Measurements from ENCODE around the gene PEX11G. TPM values are rescaled to one million over a fixed set of nuclear protein-coding genes. Genes with fewer than 3 reads are reported as not detected.
A peak's percentile ranks its signal among the peaks of the same experiment; 100 is the strongest.

PEX11G gene
- total RNA-seq, 1 experiment from 2014 or later, result 0.36 TPM

DNA sequence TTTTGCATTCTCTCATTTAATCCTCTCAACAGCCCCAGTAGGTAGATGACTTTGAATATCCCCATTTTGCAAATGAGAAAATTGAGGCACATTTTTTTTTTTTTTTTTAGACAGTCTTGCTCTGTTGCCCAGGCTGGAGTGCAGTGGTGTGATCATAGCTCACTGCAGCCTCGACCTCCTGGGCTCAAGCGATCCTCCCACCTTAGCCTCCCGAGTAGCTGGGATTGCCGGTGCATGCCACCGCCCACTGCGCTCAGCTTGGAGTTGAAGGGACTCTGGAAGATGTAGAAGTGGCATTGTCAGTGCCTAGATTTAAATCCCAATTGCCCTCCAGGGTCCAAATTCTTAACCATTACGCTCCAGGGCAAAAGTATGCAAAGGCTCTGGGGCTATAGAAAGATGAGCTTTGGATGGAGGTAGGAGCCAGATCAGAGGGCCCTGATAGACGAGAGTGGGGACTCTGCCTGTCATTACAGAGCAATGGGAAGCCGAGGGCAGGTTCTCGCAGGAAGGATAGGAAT lies 32.8 kb upstream of the PEX11G start:
- DNase-seq (ENCODE audit: low read depth), result no peak

DNA sequence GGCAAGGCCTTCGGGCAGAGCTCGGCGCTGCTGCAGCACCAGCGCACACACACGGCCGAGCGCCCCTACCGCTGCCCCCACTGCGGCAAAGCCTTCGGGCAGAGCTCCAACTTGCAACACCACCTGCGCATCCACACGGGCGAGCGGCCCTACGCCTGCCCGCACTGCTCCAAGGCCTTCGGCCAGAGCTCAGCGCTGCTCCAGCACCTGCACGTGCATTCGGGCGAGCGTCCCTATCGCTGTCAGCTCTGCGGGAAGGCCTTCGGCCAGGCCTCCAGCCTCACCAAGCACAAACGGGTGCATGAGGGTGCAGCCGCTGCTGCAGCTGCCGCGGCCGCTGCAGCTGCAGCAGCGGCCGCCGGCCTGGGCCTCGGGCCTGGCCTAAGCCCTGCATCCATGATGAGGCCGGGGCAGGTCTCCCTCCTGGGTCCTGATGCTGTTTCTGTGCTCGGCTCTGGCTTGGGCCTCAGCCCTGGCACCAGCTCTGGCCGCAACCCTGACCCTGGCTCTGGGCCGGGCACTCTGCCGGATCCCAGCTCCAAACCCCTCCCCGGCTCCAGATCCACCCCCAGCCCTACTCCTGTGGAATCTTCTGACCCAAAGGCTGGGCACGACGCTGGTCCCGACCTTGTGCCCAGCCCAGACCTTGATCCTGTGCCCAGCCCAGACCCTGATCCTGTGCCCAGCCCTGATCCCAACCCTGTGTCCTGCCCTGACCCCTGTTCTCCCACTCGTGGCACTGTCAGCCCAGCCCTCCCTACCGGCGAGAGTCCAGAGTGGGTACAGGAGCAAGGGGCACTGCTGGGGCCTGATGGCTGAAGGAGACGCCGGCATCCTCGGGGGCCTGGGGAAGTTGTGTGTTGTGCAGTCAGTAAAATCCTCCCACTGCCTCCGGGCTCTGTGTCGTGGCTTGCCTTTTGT lies 31.6 kb upstream of the PEX11G start:
- DNase-seq (ENCODE audit: low read depth), result no peak

DNA sequence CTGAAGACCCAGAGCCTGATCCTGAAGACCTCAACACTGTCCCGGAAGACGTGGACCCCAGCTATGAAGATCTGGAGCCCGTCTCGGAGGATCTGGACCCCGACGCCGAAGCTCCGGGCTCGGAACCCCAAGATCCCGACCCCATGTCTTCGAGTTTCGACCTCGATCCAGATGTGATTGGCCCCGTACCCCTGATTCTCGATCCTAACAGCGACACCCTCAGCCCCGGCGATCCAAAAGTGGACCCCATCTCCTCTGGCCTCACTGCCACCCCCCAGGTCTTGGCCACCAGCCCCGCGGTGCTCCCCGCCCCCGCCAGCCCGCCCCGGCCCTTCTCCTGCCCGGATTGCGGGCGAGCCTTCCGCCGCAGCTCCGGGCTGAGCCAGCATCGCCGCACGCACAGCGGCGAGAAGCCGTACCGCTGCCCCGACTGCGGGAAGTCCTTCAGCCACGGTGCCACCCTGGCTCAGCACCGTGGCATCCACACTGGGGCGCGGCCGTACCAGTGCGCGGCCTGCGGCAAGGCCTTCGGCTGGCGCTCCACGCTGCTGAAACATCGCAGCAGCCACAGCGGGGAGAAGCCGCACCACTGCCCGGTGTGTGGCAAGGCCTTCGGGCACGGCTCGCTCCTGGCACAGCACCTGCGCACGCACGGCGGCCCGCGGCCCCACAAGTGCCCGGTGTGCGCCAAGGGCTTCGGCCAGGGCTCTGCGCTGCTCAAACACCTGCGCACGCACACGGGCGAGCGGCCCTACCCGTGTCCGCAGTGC lies 30.7 kb upstream of the PEX11G start:
- no peak for DNase-seq (ENCODE audit: low read depth)

DNA sequence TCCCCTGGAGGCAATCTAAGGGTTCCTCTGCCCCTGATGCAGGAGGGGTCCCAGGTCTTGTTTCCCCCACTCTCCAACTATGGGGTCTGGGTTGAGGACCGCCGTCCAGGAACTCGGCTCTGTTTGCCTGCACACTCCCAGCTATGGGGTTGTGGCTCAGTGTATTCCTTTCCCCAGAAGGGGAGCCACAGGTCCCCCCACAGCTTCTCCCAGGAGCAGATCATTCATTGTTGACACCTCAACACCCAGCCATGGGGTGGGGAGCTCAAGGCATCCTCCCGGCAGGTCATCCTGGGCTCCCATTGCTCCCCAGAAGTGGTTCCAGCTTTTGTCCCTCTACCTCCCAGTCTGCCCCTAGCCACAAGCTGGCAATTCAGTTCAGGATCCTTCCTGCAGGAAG lies 28.0 kb upstream of the PEX11G start:
- no peak for DNase-seq (ENCODE audit: low read depth)

DNA sequence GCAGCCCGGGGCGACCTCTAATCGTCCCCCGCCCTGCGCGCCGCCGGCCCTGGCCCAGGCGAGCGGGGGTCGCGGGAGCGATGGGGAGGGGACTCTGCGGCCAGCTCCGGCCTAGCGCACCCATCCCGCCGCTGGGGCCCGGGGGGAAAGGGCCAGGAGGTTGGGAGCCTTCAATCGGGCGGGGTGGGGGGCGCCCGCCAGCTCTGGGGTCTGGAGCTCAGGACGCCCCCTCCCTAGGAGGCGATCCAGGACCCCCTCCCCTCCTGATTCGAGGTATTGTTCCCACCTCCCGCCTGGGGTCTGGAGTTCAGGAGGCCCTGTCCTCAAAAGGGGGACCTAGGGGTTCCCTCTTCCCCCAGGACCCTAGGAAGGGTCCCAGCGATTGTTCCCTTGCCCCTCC lies 27.5 kb upstream of the PEX11G start:
- no peak for DNase-seq (ENCODE audit: low read depth)

DNA sequence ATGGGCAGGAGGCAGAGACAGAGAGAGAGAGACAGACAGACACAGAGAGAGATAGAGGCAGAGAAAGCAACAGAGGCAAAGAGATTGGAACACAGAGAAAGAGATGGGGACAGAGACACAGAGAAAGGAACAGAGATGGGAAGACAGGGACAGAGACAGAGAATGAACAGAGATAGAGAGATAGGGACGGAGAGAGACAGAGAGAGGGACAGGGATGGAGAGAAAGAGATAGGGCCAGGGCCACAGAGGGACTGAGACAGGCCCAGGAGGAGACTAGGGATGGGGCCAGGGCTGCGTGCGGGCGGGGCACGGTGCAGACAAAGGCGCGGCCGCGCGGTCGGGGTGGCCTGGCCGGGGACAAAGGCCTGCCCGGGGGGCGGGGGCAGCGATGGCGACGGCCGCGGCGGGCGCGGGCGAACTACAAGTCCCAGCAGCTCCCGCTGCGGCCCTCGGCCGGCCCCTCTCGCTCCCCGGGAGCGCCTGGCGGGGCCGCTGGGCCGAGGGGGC lies 26.9 kb upstream of the PEX11G start, which contains the start of gene ZNF358:
Gene ZNF358 (plus strand): TSS at position 459 of the 507 bp plus-strand sequence. CDS start 3,140 bp downstream, outside the sequence.
- DNase-seq (ENCODE audit: low read depth), result peak; percentile 80

DNA sequence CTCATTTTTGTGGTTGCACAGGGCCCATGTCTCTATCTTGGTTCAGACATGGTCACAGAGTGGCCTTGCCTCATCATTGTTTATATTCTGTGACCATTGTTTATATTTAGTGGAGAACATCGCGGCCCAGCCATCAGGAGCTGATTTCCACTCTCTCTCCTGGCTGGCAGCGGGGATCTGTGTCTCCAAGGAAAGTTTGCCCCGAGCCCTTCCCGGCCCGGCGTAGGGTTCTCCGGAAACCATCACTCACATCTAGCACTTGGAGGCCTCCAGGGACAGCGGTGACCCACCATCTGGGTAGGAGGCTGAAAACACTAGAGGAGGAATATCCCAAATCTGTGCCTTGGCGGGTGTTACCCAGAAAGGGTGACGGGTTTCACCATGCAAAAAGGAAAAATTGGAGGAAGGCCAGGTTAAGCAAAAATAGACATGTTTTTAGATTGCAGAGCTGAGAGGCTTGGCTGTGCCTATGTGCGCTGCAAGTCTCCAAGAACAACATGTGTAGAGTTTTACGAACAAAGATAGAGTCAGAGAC lies 26.3 kb upstream of the PEX11G start:
- peak; percentile 81 for DNase-seq (ENCODE audit: low read depth)

DNA sequence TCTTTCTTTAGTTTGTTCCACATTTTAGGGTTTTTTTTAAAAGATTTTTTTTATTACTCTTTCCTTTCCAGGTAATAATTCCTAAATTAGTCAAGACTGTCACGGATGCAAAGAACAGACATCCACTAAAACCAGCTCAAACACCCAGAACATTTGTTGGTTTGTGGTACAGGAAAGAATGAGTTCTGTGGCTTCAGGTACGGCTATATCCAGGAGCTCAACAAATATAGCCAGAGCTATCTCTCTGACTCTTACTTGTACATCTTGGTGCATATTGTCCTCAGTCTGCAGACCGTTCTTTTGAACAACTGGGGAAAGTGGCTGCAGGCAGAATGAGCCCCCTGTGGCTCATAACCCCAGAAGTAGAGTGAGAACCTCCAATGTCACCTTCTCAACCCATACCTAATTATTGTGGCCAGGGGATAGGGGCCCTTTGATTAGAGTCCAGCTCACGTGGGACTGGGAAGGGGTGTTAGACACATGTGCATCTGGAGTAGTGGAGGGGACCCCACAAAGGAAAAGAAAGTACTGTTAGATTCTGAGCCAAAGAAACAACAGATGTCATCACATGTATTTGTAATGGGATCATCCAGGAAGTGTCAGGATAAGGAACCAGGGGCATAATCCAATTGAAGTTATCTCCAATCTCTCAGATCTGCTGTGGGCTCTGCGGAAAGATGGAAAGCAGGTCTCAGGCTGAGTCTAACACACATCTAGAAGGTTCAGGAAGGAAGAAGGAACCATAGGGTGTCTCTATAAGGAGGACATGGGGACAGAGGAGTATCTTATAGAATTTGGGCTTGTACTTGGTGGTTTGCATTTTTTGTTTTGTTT lies 25.2 kb upstream of the PEX11G start:
- DNase-seq (ENCODE audit: low read depth), result no peak

DNA sequence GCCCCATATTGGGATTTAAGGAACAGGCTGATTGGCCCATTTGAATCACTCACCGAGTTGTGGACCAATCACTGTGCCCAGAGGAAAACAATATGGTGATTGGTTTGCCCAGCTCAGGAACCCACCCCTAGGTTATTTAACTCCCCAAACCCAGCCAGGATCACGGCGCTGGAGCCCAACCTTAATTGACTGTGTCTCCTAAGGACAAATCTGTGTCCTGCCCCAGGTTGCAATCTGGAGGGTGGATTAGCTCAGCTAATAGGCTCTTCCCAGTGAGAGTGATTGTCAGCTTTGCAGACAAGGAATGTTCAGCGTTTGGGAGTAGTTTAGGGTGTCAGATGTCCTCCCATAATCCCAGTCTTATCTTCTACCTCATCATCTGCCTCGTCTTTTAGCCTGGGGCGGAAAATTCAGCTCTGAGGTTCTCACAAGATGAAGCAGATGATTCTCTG lies 23.6 kb upstream of the PEX11G start:
- DNase-seq (ENCODE audit: low read depth), result peak; percentile 72

DNA sequence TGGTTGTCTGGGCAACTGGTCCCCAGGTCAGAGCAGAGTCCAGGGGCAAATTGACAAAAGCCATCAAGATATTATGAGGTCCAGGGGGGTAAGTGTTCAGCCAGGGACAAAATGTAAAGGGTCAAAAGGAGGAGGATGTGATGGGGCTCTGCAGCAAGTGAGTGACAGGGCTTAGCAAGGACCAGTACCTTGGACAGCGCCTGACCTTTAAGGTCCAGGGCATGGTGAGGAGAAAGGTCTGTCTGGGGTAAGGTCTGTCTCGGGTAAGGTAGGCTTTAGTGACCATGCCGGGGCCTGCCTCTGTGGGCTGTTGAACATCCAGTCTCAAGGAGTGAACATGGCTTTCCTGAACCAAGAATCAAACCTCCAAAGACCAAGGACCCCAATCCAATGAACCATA lies 20.8 kb upstream of the PEX11G start:
- DNase-seq (ENCODE audit: low read depth), result no peak

DNA sequence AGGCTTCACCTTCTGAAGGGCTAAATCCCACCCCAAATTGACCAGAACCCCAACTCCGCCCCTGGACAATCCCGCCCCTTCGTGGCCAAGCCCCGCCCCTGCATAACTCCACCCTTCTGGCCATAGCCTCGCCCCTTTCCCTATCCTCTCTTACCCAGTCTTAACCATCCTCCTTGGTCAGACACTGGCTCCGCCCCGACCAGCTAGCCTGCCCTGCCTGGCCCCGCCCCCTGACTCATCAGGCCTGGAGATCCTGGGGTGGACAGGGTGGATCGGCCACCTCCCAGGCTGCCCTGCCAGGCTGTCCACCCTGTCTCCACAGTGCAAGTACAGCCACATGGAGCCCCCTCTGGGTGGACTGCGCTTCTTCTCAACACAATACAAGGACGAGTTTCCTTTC lies 19.0 kb upstream of the PEX11G start:
- DNase-seq (ENCODE audit: low read depth), result peak; percentile 91

DNA sequence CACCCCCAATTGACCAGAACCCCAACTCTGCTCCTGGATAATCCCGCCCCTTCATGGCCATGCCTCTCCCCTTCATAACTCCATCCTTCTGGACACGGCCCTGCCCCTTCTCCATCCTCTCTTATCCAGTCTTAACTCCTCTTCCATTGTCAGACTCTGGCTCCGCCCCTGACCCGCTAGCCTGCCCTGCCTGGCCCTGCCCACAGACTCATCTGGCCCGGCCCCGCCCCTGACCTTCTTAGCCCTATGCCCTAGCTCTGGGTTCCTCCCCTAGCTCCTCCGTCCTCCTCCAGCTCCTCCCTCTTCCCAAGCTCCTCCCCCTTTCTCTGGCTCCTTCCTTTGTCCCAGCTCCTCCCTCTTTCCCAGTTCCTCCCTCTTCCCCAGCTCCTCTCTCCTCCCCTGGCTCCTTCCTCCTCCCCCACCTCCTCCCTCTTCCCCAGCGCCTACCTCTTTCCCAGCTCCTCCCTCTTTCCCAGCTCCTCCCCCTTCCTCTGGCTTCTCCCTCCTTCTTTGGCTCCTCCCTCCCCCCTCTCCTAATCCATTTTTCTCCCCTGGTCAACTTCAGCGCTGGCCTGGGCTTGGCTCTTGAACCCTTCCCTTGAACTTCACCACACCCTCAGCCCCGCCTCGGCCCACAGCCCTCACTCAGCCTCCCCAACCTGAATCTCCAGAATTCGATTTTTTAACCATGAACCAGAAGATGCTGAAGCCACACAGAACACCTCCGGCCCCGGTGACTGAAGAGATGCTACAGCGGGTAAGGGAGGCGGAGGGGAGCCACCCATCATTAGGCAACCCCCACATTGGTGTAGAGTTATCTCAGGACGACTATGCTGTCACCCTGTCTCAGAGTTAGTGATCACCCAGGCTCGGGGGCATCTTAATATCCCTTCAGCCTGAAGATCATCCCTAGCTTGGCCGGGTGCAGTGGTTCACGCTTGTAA lies 17.8 kb upstream of the PEX11G start:
- DNase-seq (ENCODE audit: low read depth), result peak; percentile 94

DNA sequence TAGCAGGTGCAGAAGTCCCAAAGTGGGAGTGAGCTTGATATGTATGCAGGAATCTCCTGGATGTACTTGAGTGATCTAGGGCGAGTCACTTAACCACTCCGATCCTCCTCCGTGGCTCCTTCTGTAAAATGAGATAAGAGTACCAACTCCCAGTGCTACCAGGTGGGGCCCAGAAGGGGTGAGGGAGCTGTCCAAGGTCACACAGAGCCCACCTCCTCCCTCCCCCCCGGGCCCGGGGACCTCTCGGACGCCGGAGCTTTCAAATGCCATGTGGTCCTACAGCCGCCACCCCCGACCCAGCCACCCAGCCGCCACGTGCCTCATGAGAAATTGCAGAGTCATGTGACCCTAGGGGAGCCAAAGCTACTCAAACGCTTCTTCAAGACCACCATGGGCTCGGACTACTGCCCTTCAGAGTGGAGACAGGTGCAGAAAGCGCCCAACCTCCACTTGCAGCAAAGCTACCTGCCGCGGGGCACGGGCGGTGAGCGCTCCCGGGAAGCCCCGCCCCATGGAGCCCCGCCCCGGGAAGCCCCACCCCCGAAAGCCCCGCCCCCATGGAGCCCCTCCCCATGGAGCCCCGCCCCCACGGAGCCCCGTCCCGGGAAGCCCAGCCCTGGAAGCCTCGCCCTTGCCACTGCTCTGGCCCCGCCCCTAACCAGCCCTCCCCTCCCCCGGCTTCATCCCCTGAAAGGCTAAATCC lies 17.0 kb upstream of the PEX11G start:
- DNase-seq (ENCODE audit: low read depth), result no peak

DNA sequence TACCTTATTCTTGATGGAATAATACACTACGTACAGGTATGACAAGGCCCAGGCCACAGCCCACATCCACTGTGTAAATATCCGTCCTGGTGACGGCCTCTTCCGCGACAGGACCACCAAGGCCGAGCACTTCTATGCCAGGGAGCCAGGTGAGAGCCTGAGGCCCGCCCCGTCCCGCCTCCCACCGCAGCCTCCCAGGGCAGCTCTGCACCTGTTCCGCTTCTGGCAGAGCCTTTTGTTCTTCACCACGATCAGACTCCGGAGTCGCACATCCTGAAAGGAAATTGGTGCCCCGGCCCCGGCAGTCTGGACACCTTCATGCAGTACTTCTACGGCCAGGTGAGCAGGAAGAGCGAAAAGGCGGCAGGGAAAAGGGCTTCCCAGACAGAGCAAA lies 16.4 kb upstream of the PEX11G start:
- DNase-seq (ENCODE audit: low read depth), result no peak

DNA sequence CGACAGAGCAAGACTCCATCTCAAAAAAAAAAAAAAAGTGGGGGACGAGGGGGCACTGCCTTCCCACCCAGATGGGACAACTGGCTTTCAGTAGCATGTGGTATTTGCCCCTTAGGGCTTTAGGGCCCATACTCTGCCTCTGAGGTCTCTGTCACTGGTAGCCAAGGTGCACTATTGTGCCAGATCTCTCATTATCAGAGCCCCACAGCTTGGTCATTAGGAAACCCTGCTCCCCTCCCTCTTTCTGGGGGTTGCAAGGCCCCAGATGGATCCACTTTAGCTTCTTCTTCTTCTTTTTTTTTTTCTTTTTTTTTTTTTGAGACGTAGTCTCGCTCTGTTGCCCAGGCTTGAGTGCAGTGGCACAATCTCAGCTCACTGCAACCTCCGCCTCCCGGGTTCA lies 15.8 kb upstream of the PEX11G start:
- DNase-seq (ENCODE audit: low read depth), result no peak

DNA sequence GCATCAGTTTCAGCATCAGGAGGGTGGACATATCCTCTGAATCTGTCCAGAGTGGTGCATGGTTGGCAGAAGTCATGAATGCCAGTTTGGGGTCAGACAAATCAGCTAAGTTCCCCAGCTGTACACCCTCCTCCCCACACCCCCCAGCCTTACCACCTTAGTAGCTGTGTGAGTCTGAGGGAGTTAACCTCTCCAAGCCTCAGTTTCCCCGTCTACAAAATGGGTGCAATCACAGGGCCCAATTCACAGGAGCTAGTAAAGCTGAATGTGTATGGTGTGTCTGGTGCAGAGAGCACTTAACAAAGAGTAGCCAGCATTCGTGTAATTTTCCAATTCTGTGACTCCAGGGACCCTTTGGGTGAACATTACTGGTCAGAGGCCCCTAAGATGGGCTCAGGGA lies 13.7 kb upstream of the PEX11G start:
- DNase-seq (ENCODE audit: low read depth), result no peak

DNA sequence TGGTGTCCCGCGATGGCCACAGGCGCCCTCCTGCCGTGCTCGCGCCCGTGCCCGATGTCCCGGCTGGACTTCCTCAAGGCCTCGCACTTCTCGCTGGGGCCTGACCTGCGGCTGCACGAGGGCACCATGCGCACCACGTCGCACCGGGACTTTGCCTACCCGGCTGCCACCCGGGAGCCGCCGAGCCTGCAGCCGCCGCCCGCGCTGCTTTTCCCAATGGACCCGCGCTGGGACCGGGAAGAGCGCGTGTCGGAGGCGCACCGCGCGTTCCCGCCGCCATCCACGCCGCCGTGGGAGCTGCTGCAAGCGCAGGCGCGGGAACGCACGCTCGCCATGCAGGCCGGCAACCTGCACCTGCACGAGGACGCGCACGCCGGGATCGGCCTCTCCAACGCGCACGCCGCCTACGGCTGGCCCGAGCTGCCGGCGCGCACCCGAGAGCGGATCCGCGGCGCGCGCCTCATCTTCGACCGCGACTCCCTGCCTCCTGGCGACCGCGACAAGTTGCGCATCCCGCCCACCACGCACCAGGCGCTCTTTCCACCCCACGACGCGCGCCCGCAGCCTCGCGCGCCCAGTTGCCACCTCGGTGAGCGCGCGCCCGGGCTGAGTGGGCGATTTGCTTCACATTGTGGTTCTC lies 12.1 kb upstream of the PEX11G start:
- DNase-seq (ENCODE audit: low read depth), result peak; percentile 46

DNA sequence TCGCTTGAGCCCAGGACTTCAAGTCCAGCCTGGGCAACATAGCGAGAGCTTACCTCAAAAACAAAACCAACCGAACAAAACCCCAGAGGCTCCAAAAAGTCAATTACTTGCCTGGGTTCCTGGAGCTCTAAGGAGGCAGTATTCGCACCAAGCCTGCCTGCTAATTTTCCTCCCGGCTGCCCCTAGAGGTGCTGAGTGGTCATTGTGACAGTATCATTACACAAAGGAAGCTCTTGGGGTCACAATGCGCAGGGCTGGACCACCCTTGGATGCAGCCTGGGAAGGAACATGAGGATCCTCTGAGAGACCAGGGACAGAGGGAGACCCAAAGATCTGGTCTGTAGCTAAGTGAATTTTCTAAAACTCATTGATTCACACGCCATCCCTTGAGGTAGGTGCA lies 8.5 kb upstream of the PEX11G start:
- DNase-seq (ENCODE audit: low read depth), result no peak

All from RPMI7951 (cell line).